WERI-Rb-1 (cell line): ENCODE results near the gene VSIG10.

Source experiments
- DNase-seq: peaks from one replicate; pipeline ENCODE4 v3.0.0-alpha.2; 2020
- H3K27ac ChIP-seq: fragments of 250-450 bp; sonication (Bioruptor Pico); 2 replicates; pipeline ENCODE4 v1.5.1; 2020; ENCODE audit warnings: mild to moderate bottlenecking, moderate library complexity
- H3K27me3 ChIP-seq: fragments of 250-450 bp; sonication (Bioruptor Pico); 2 replicates; pipeline ENCODE4 v1.5.1; 2021; ENCODE audit warnings: mild to moderate bottlenecking, low read depth, moderate library complexity; ENCODE audit not compliant: insufficient read depth, severe bottlenecking
- H3K36me3 ChIP-seq: fragments of 250-450 bp; sonication (Bioruptor Pico); 2 replicates; pipeline ENCODE4 v1.5.1; 2020; ENCODE audit warnings: mild to moderate bottlenecking, moderate library complexity
- H3K4me3 ChIP-seq: 2 replicates; pipeline ENCODE4 v1.5.1; 2011; ENCODE audit warnings: low read depth, mild to moderate bottlenecking, control low read depth, low read length
- H3K9me3 ChIP-seq: fragments of 250-450 bp; sonication (Bioruptor Pico); 2 replicates; pipeline ENCODE4 v1.5.1; 2021; ENCODE audit warnings: mild to moderate bottlenecking, moderate library complexity; ENCODE audit not compliant: severe bottlenecking
- TF ChIP-seq, protein P1 (sequence below): IDR thresholded peaks from 2 replicates; pipeline ENCODE4 v1.5.1; 2011; ENCODE audit warnings: low read depth, mild to moderate bottlenecking, control low read depth, inconsistent platforms, low read length

VSIG10 gene

DNA sequence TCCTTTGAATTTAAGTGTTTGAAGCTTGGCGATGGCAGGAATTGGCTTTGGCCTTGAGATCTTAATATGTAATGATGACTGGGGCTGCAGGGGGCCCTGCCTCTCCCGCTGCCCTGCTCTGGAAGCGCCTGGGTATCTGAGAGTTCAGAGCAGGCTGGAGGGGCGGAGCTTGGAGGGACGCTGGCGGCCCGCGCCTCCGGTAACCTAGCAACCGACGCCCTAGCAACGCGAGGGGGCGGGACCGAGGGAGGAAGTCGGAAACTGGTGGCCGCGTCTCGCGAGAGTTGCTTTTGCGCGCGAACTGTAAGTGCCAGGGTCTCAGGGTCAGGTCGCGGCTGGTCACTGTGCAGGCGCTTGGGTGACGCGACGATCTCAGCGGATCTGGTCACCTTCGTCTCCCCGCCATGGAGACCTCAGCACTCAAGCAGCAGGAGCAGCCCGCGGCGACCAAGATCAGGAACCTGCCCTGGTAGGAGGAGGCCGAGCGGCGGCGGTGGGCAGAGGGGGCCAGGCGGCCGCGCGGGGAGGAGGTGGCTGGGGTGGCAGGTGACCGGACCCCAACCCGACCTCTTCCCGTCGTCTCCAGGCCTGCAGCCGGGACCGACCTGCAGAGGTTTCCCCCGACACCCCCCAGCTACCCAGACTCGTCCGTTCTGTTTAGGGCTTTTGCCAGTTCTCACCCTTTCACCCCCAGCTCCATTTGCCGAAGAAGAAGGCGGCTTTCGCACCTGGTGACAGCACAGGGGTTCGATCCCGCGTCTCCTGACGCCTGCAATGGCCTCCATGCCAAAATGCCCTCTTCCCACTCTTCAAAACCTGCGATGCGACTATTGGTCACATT lies 87.2 kb downstream of the VSIG10 start, which contains the start of gene RFC5:
RFC5 (plus strand) TSS at position 280 of the 841 bp plus-strand sequence; CDS start at position 405, 125 bp downstream.
- DNase-seq: peak; percentile 99
- Histone ChIP-seq H3K9me3 (no peaks in the 10 kb centered on the region), H3K27me3 (no peaks in the 10 kb centered on the region), H3K4me3 (peak within 1 kb of the TSS; percentile 76), H3K36me3 (peaks cover 46% of the 10 kb centered on the region), H3K27ac (peak within 1 kb of the TSS; percentile 90)
- TF ChIP-seq, protein P1, sequence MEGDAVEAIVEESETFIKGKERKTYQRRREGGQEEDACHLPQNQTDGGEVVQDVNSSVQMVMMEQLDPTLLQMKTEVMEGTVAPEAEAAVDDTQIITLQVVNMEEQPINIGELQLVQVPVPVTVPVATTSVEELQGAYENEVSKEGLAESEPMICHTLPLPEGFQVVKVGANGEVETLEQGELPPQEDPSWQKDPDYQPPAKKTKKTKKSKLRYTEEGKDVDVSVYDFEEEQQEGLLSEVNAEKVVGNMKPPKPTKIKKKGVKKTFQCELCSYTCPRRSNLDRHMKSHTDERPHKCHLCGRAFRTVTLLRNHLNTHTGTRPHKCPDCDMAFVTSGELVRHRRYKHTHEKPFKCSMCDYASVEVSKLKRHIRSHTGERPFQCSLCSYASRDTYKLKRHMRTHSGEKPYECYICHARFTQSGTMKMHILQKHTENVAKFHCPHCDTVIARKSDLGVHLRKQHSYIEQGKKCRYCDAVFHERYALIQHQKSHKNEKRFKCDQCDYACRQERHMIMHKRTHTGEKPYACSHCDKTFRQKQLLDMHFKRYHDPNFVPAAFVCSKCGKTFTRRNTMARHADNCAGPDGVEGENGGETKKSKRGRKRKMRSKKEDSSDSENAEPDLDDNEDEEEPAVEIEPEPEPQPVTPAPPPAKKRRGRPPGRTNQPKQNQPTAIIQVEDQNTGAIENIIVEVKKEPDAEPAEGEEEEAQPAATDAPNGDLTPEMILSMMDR: no peak

DNA sequence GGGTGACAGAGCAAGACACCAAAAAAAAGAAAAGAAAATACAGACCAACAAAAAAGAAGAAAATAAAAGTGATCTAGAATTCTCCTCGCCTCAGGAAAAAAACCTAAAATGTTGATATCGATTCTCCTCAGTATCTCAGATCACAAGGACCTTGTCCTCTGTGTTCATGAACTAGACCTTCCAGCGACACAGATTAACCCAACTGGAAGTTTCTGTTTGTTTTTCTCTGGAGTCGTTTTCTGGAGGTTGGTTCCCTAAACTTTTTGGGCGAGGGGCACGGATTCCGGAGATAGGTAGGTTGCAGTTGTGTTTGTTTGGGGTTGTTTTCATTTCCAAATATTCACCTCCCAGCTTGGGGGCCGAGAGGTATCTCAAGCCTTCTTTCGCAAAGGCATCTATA lies 87.9 kb downstream of the VSIG10 start:
- TF ChIP-seq, protein P1: no peak
- H3K9me3 ChIP-seq: no peaks in the 10 kb centered on the region
- no peak for DNase-seq
- no peaks in the 10 kb centered on the region for H3K27me3 ChIP-seq
- H3K4me3 ChIP-seq: peak overlapping the region; percentile 76; the same call in 1 of the 2 replicates
- H3K36me3 ChIP-seq: peaks cover 39% of the 10 kb centered on the region
- peak overlapping the region; percentile 35; the same call in 1 of the 2 replicates for H3K27ac ChIP-seq

DNA sequence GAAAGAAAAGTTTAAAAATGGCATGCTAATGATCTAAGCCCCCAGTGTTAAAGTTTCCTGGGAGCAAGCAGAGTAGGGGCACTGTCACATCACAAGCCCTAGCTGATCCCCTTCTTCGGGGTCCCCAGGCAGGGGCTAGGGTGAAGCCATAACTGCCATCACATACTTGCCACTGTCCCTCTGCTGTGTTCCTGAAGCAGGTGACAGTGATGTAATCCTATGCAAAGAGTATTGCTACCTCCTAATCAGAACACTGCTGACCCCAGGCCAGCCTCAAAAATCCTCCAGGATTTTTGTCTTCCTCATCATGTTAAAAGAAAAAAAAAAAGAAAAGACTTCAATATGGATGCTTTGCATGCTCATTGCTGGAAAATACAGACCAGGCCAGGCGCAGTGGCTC lies 88.5 kb downstream of the VSIG10 start:
- TF ChIP-seq, protein P1: no peak
- DNase-seq: no peak
- Histone ChIP-seq H3K9me3 (no peaks in the 10 kb centered on the region), H3K27me3 (no peaks in the 10 kb centered on the region), H3K36me3 (peaks cover 32% of the 10 kb centered on the region), H3K4me3 (no peak overlapping the region), H3K27ac (no peak overlapping the region)
